K562 (cell line): Measurements from ENCODE around the gene ORC1. TPM values are rescaled to one million over a fixed set of nuclear protein-coding genes. Genes with fewer than 3 reads are reported as not detected.

Source experiments
- CBX1 ChIP-seq: sonication (generic); IDR thresholded peaks from 2 replicates; pipeline ENCODE4 v1.6.1; 2016; ENCODE audit warnings: antibody characterized with exemption, low read depth, mild to moderate bottlenecking
- DMBX1 ChIP-seq: fragments of 250-450 bp; sonication (Bioruptor Pico); IDR thresholded peaks from 2 replicates; pipeline ENCODE4 v1.8.0; 2022; ENCODE audit warnings: inconsistent platforms, mild to moderate bottlenecking, moderate library complexity, borderline replicate concordance
- EWSR1 ChIP-seq: fragments of 450-650 bp; IDR thresholded peaks from 2 replicates; pipeline ENCODE4 v1.6.1; 2018; ENCODE audit warnings: borderline replicate concordance, mild to moderate bottlenecking, low read depth, moderate library complexity; ENCODE audit not compliant: partially characterized antibody
- HMG20A ChIP-seq: fragments of 450-650 bp; formaldehyde crosslinking; conservative IDR thresholded peaks from 2 replicates; pipeline ENCODE4 v1.4.0; 2020; ENCODE audit warnings: mild to moderate bottlenecking, mixed read lengths
- TRIM24 ChIP-seq, 2 experiments: fragments of 450-650 bp; IDR thresholded peaks; 2 replicates each; pipeline ENCODE4 v1.6.1; 2016
- ZNF134 ChIP-seq: fragments of 250-450 bp; sonication (Bioruptor Pico); conservative IDR thresholded peaks from 2 replicates; pipeline ENCODE4 v1.4.0; 2020
- ZNF431 ChIP-seq: sonication (generic); formaldehyde crosslinking; IDR thresholded peaks from 2 replicates; pipeline ENCODE4 v1.8.0; 2022; ENCODE audit warnings: mild to moderate bottlenecking, missing genetic modification reagents
- polyA plus RNA-seq, 8 experiments: library from polyadenylated mRNA; depleted of rRNA in 4 of 8; stranded (reverse) in 5 of 8; unstranded in 3 of 8; fragments of >200 nt; fragmentation: Nextera tagmentation in 2 of 8; fragmentation: Illumina TruSeq in 1 of 8; extraction: Ambion mirVana in 2 of 8; extraction: Trizol in 1 of 8; gene quantifications; 2 replicates each; pipeline versions ENCODE4 v1.2.1 to v1.2.3, GENCODE V29; 2011 to 2014; ENCODE audit warnings: inconsistent platforms in 1 of 8, missing spikeins in 1 of 8
- total RNA-seq, 7 experiments: library from RNA; depleted of rRNA in 6 of 7; stranded (reverse); fragments of >200 nt in 6 of 7; fragmentation: Illumina TruSeq in 2 of 7; extraction: Trizol in 2 of 7; gene quantifications; 2 replicates each; pipeline versions ENCODE4 v1.2.1 to v1.2.3, GENCODE V29; 2011 to 2021; ENCODE audit warnings: low replicate concordance in 1 of 7
- TF ChIP-seq, protein P1 (sequence below): fragments of 450-650 bp; IDR thresholded peaks from one replicate; pipeline ENCODE4 v1.6.1; 2018; ENCODE audit warnings: mild to moderate bottlenecking, moderate library complexity; ENCODE audit not compliant: partially characterized antibody
- TF ChIP-seq, protein P2 (sequence below): sonication (generic); formaldehyde crosslinking; IDR thresholded peaks from 2 replicates; pipeline ENCODE4 v1.8.1; 2023; ENCODE audit warnings: mild to moderate bottlenecking, missing genetic modification reagents
- TF ChIP-seq, protein P3 (sequence below): fragments of 450-650 bp; IDR thresholded peaks from 2 replicates; pipeline ENCODE4 v1.6.1; 2018; ENCODE audit warnings: mild to moderate bottlenecking, low read depth; ENCODE audit not compliant: partially characterized antibody
- TF ChIP-seq, protein P4 (sequence below), 3 experiments: fragments of 200-800 bp in 1 of 3; fragments of 250-450 bp in 1 of 3; fragments of 450-650 bp in 1 of 3; sonication (Bioruptor Pico) in 1 of 3; sonication (Bioruptor generic) in 1 of 3; formaldehyde crosslinking in 1 of 3; IDR thresholded peaks; 2 replicates each; pipeline versions ENCODE4 v1.6.1 to v1.8.0; 2016 to 2022; ENCODE audit warnings: mild to moderate bottlenecking in 2 of 3, missing genetic modification characterization in 2 of 3, missing compliant biosample characterization in 1 of 3, moderate library complexity in 1 of 3

The ORC1 gene
- total and polyA plus RNA-seq, 9 of the 15 experiments (the other 6 are each of a cell fraction or from before 2014, with no cell fraction given), result 26.4 to 91.6 (median 69.7) TPM

DNA sequence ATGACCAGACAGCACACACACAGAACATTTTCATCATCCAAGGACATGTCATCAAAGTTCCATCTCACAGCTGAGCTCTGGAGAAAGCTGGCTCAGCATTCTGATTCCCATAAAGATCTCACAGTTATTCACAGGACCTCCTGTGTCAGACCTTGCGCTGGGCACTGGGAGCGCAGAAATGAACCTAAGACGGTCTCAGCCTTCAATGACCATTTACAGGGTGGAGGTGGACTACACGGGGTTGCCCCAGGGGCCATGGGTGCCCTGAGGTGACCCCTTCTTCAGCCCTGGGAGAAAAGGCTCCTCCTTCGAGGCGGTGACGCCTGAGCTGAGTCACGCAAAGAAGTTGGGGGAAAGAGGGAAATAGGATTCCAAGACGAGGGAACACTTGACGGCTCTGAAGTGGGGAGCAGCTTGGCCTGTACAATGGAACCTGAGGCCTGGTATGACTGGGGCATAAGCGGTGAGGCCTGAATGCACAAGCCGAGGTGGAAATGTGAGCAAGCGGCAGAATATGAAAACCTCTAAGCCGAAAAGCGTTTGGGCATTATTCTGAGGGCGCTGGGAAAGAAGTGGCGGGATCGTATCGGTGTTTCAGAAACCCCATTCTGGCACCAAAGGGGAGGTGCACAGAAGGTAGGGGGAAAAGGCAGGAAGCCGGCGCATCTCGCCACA is 39.0 kb downstream of the ORC1 start (continued):
- TF ChIP-seq DMBX1 (no peak), HMG20A (no peak), CBX1 (no peak; the same call in 1 of the 2 replicates), TRIM24 (IDR thresholded peaks at IDR 0.05) (no peak), ZNF134 (CRISPR knock-in tag) (no peak), EWSR1 (no peak), ZNF431 (CRISPR knock-in tag) (no peak)
- TF ChIP-seq, protein P1, sequence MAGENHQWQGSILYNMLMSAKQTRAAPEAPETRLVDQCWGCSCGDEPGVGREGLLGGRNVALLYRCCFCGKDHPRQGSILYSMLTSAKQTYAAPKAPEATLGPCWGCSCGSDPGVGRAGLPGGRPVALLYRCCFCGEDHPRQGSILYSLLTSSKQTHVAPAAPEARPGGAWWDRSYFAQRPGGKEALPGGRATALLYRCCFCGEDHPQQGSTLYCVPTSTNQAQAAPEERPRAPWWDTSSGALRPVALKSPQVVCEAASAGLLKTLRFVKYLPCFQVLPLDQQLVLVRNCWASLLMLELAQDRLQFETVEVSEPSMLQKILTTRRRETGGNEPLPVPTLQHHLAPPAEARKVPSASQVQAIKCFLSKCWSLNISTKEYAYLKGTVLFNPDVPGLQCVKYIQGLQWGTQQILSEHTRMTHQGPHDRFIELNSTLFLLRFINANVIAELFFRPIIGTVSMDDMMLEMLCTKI, result no peak
- TF ChIP-seq, protein P2, sequence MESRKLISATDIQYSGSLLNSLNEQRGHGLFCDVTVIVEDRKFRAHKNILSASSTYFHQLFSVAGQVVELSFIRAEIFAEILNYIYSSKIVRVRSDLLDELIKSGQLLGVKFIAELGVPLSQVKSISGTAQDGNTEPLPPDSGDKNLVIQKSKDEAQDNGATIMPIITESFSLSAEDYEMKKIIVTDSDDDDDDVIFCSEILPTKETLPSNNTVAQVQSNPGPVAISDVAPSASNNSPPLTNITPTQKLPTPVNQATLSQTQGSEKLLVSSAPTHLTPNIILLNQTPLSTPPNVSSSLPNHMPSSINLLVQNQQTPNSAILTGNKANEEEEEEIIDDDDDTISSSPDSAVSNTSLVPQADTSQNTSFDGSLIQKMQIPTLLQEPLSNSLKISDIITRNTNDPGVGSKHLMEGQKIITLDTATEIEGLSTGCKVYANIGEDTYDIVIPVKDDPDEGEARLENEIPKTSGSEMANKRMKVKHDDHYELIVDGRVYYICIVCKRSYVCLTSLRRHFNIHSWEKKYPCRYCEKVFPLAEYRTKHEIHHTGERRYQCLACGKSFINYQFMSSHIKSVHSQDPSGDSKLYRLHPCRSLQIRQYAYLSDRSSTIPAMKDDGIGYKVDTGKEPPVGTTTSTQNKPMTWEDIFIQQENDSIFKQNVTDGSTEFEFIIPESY (CRISPR knock-in tag), result no peak
- TF ChIP-seq, protein P3, sequence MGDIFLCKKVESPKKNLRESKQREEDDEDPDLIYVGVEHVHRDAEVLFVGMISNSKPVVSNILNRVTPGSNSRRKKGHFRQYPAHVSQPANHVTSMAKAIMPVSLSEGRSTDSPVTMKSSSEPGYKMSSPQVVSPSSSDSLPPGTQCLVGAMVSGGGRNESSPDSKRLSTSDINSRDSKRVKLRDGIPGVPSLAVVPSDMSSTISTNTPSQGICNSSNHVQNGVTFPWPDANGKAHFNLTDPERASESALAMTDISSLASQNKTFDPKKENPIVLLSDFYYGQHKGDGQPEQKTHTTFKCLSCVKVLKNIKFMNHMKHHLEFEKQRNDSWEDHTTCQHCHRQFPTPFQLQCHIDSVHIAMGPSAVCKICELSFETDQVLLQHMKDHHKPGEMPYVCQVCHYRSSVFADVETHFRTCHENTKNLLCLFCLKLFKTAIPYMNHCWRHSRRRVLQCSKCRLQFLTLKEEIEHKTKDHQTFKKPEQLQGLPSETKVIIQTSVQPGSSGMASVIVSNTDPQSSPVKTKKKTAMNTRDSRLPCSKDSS, result no peak
- TF ChIP-seq, protein P4, sequence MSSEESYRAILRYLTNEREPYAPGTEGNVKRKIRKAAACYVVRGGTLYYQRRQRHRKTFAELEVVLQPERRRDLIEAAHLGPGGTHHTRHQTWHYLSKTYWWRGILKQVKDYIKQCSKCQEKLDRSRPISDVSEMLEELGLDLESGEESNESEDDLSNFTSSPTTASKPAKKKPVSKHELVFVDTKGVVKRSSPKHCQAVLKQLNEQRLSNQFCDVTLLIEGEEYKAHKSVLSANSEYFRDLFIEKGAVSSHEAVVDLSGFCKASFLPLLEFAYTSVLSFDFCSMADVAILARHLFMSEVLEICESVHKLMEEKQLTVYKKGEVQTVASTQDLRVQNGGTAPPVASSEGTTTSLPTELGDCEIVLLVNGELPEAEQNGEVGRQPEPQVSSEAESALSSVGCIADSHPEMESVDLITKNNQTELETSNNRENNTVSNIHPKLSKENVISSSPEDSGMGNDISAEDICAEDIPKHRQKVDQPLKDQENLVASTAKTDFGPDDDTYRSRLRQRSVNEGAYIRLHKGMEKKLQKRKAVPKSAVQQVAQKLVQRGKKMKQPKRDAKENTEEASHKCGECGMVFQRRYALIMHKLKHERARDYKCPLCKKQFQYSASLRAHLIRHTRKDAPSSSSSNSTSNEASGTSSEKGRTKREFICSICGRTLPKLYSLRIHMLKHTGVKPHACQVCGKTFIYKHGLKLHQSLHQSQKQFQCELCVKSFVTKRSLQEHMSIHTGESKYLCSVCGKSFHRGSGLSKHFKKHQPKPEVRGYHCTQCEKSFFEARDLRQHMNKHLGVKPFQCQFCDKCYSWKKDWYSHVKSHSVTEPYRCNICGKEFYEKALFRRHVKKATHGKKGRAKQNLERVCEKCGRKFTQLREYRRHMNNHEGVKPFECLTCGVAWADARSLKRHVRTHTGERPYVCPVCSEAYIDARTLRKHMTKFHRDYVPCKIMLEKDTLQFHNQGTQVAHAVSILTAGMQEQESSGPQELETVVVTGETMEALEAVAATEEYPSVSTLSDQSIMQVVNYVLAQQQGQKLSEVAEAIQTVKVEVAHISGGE (CRISPR knock-in tag; IDR thresholded peaks at IDR 0.05), result no peak
